Hair follicle dermal papilla cell (primary cell): ENCODE results near the gene FAM161A. TPM values are rescaled to one million over a fixed set of nuclear protein-coding genes. Genes with fewer than 3 reads are reported as not detected.

Experiments used
- small RNA-seq: library from RNA; depleted of rRNA; stranded (forward); fragments of <200 nt; gene quantifications from one replicate; pipeline ENCODE3, GENCODE V24; 2012
- total RNA-seq: library from RNA; depleted of rRNA; stranded (reverse); fragments of >200 nt; gene quantifications from 2 replicates; pipeline ENCODE4 v1.2.3, GENCODE V29; 2012

Gene FAM161A
- 0.61 and 1.6 TPM in 2 replicates for total RNA-seq

GRCh38 chr2:61853847-61854563 is at the start of gene FAM161A:
Gene FAM161A, minus strand, starts transcription at chr2:61854060. Its CDS starts 19 bp downstream, at chr2:61854041.

DNA sequence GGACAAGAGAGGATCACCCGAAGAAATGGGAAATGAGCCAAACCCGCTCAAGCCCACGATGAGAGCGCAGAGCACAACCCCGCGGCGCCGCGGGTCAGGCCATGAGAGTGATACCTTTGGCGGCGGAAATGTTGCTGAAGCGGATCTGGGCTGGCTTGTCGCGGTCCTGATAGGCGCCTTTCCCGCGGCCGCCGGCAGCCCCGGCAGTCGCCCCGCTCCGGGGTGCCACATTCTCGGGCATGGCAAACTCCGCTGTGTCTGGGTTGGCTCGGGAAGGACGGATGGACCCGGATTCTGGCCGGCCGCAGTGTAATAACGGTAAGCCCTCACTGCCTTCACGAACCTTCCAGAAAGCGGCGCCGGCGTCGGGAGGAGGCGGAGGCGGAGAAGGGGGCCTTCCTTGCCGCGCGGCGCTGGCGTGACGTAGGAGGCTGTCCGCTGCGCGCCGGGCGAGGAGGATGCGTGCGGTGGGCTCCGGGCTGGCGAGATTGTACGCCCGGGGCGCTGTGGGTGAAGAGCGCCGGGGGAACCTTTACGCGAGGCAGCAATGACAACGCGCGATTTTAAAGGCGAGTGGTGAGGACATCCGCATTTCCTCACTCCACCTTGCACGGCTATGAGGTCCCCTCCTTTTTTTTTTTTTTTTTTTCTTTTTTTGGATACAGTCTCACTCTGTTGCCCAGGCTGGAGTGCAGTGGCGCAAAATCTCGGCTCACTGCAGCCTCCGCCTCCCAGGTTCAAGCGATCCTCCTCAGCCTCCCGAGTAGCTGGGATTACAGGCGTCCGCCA is 34.6 kb upstream of the FAM161A start, which contains the start of gene CCT4:
TSS of gene CCT4 (minus strand) at position 390 of the 789 bp plus-strand sequence. CDS start at position 241, 149 bp downstream.

Small RNAs within 50 kb of the gene (small RNA-seq; reads per million reads assigned to genes)
- not detected for gene RPS24P7

Other genes with a start within 250 kb of the FAM161A start
- 76.7 and 80.3 TPM in 2 replicates for gene CCT4, start 34.6 kb upstream of the FAM161A start, total RNA-seq
- 40.2 and 40.9 TPM in 2 replicates for gene COMMD1, start 51.6 kb upstream of the FAM161A start, total RNA-seq